GM21576 (cell line): ENCODE results near the gene ANKFN1.
"Not testable (repeated sequence)": the region's sequence is repeated elsewhere in the genome, so short reads cannot be mapped to it uniquely, and the experiment has no call there.

Source experiments
- ATAC-seq: cut with Tn5 transposase; IDR thresholded peaks from one replicate; pipeline ENCODE4 v1.9.1; 2021; ENCODE audit warnings: mild to moderate bottlenecking, moderate library complexity; ENCODE audit not compliant: unreplicated experiment

Gene ANKFN1

GRCh38 chr17:56288786-56289185 is 135.5 kb downstream of the ANKFN1 start:
- ATAC-seq, result not testable (repeated sequence)

DNA sequence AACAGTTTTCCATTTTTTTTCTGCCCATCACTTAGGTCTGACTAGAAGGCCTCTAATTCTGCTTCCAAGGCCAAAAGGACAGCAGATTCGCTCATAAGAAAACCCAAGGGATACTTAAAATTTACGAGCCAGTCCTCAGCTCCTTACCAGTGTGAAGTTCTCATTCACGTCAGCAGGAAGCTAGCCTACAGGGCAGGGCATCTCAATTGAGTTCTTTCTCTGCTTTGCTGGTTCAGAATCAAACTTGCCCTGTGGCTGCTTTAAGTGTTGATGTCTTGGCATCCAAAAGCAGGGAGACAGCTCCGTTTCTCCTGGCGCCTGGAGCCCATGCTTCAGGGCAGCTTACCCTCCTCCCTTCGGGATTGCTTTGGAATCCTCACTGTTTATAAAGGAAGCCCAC is 136.0 kb downstream of the ANKFN1 start:
- ATAC-seq, result no peak

DNA sequence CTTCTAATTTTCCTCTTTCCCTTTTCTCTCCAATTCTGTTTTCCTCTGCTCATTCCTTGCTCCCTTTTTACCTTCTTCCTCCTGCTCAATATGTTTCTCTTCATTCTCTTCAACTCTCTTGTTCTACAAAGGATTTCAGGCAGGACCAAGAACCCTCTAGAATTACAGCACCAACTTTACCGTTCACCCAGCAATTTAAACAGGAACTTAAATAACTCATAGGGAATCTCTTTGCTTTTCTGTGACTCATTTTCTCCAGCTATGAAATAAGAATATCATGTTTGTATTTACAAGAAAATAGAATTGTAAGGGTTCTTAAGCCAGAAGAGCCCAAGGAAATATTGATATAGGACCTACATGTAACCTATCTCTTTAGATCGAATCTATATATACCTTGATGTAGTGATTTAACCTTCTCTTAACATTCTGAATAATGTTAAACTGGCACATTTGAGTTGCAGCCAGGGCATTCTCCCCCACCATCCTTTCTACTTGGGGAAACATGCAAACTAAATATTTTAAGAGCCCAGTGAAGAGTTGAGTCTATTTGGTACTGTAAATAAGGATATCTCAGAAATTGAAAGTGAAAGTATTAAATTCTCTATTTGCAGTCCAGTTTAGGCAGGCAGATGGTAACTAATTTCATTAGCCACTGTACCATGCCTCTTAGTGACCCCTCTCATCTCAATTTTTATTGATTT is 137.0 kb downstream of the ANKFN1 start:
- ATAC-seq, result no peak

DNA sequence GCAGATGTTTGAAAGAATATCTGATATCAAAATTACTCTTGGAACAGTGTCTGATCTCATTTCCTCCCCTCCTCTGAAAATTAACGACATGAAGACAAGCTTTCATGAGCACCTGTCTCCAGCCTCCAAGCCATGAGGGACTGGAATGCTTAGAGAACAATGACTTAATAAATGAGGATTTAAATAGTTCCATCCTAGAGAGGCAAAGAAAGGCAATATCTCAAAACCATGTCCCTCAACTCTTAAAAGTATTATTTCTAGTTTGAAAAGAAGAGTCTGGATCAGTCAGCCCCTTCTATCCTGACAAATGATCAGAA is 137.5 kb downstream of the ANKFN1 start:
- no peak for ATAC-seq

DNA sequence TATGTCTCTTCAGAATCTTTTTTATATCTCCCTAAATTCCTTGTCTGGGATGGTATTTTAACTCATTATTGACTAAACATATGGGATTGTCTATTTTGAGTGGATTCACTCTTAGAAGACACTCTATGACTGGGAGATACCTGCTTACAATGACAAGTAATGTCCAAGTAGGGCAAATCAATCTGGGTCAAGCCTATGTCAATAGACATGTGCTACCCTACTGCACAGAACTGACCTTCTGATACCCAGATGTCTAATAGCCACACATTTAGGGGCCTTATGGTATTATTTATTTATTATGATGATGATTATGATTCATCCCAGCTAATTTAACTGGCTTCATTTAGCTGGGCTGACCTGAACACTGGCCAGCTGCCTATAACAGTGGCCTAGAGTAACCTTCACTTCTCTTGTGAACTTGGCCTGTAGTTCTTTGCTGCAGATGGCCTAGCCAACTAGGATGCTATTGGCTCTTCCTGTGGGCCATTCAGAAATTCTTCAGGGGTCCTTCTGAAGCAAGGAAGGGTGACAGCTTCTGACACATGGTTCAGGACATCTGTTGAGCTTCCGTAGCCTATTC is 138.0 kb downstream of the ANKFN1 start:
- ATAC-seq, result no peak

DNA sequence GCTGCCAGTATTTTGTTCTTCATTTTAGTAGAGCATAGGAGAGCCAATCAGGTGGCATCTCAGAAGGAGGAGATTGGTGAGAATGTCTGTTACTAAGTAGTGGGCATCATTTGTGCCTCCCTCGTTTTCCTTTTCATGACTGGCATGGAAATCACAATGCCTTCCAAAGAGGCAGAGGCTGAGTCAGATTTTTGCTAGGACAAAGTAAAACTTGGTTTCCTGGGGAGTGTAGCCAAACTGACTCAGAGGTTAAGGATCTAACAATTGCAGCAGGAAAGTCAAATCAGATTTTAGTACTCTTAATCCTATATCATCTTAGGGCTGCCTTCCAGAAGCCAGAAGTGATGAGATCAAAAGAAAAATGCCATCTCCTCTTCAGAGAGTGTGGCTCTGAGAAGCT is 138.7 kb downstream of the ANKFN1 start:
- no peak for ATAC-seq

- no peak for ATAC-seq
Observed at GRCh38 chr17:56292578-56292977, 139.3 kb downstream of the ANKFN1 start.

DNA sequence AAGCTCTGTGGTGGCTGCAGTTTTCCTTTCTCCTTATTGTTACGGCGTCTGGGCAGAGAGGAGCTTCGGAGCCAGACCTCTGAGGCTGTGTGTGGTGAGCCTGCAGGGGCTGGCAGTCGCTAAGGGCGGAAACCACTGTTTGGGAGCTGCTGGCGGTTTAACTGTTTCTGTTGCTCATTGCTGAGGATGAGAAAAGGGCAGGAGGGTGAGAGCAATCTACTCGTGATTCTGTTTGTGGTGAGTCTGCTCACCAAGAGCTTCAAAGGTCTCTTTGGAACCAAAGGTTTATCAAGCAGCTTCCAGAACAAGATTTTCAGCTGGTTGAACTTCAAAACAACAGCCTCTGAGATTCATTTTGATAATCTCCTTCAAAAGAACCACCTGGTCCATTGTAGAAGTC is 143.9 kb downstream of the ANKFN1 start:
- no peak for ATAC-seq

DNA sequence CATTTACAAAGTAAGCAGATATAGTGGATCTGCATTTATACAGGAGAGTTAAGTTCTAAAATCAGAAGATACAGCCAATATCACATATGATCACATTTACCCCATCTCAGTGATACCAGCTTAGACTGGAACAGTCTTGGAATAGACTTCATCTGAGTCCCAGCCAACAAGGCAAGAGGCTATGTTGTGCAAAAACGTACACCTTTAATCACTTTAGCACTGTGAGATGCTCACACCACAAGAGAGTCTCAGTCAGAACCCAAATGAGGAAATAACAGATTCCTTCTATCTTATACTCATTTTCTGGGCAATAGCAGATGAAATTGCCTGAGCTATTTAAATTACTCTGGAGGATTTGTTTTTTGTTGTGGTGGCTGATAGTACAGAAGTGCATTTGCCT is 145.6 kb downstream of the ANKFN1 start:
- ATAC-seq, result no peak

- ATAC-seq, result no peak
Observed at GRCh38 chr17:56300144-56300543, 146.9 kb downstream of the ANKFN1 start.

DNA sequence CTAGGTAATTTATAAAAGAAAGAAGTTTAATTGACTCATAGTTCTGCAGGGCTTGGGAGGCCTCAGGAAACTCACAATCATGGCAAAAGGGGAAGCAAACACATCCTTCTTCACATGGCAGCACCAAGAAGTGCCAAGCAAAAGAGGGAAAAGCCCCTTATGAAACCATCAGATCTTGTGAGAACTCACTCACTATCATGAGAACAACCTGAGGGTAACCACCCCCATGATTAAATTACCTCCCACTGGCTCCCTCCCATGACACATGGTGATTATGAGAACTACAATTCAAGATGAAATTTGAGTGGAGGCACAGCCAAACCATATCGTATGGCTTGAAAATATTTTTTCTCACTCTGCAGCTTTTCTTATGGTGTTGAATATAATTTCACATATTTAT is 151.7 kb downstream of the ANKFN1 start:
- no peak for ATAC-seq

GRCh38 chr17:56309897-56310296 is 156.6 kb downstream of the ANKFN1 start:
- ATAC-seq, result no peak

DNA sequence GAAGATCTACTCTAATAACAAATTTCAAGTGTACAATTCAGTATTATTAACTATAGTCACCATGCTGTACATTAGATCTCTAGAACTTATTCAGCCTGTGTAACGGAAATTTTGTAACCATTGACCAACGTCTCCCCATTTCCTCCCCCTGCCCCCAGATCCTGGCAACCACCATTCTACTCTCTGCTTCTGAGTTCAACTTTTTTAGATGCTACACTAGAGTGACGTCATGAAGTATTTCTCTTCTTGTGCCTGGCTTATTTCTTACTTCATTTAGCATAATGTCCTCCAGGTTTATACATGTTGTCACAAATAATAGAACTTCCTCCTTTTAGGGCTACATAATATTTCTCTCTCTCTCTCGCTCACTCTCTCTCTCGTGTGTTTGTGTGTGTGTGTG is 157.5 kb downstream of the ANKFN1 start:
- ATAC-seq, result no peak

GRCh38 chr17:56313201-56313600 is 159.9 kb downstream of the ANKFN1 start:
- no peak for ATAC-seq

GRCh38 chr17:56314026-56314425 is 160.8 kb downstream of the ANKFN1 start:
- no peak for ATAC-seq

DNA sequence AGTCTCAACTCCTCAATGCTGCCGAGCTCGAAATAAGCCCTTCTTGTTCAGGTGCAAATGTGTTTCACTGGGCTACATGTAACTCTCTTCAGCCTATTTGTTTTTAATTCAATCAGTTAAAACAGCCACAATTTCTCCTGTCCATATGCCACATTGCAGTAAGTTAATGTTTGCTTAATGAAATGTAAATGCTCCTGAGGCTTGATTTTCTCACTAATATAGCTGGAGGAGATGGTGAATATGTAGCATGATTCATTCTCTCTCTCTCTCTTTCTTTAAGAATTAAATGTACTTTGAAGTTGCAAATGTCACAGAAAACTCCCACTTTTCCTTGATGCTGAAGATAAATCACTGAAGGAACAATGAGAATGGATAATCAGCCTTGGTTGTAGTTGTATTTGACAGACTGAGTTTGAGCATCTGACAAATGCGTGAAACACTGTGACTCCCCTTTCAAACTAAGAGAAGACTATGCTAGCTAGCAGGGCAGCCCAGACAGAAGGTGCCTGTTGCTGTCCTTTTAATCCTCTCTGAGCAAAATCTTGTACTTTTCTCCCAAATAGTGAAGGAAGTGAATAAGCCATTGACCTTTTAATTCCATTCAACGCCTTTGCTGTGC is 161.8 kb downstream of the ANKFN1 start:
- ATAC-seq, result no peak

- ATAC-seq, result no peak
Observed at GRCh38 chr17:56316604-56317003, 163.3 kb downstream of the ANKFN1 start.

GRCh38 chr17:56317351-56318208 is 164.3 kb downstream of the ANKFN1 start:
- no peak for ATAC-seq

GRCh38 chr17:56319531-56319930 is 166.3 kb downstream of the ANKFN1 start:
- ATAC-seq, result peak; percentile 63

GRCh38 chr17:56320443-56320842 is 167.2 kb downstream of the ANKFN1 start:
- no peak for ATAC-seq

DNA sequence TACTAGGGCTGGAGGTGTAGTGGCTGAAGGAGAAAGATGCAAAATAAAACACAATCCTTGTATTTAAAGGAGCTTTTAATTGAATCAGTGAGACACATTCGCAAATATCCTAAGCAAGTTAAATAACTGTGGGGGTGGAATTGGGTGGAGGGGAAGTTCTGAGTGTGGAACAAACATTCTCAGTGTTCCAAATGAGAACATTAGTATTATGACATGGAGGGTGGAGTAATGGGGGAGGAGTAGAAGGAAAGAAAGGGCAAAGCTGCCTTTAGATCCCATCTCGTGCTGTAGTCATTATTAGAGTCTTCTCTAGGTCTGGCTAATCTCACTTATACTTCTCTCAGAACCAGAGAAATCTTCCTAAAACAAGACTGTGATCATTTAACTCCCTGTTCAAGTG is 169.7 kb downstream of the ANKFN1 start:
- no peak for ATAC-seq

DNA sequence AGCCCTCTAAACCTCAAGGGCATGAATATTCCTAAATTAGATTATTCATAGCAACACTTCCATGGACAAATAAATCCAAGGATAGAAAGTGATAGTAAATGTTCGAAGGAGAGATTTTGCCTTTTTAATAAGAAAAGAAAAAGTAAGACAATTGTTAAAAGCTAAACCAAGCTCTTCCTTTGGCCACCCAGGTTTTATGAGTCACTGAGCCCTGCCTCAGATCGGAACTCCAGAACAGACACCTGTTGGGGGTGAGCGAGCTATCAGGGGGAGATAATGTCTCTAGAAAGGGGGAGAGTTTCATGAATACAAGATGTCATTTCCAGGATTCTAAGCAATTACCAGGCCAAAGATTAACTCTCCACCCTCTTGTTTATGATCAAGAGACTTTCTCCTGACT is 171.4 kb downstream of the ANKFN1 start:
- no peak for ATAC-seq
